ENCODE measurements around the gene KNSTRN. TPM values are rescaled to one million over a fixed set of nuclear protein-coding genes. Genes with fewer than 3 reads are reported as not detected.

KNSTRN gene
- total and polyA plus RNA-seq, 2 donors (not counting 3 experiments of a cell fraction or from before 2014, with no cell fraction given) = 24.4 to 61.4 TPM

DNA sequence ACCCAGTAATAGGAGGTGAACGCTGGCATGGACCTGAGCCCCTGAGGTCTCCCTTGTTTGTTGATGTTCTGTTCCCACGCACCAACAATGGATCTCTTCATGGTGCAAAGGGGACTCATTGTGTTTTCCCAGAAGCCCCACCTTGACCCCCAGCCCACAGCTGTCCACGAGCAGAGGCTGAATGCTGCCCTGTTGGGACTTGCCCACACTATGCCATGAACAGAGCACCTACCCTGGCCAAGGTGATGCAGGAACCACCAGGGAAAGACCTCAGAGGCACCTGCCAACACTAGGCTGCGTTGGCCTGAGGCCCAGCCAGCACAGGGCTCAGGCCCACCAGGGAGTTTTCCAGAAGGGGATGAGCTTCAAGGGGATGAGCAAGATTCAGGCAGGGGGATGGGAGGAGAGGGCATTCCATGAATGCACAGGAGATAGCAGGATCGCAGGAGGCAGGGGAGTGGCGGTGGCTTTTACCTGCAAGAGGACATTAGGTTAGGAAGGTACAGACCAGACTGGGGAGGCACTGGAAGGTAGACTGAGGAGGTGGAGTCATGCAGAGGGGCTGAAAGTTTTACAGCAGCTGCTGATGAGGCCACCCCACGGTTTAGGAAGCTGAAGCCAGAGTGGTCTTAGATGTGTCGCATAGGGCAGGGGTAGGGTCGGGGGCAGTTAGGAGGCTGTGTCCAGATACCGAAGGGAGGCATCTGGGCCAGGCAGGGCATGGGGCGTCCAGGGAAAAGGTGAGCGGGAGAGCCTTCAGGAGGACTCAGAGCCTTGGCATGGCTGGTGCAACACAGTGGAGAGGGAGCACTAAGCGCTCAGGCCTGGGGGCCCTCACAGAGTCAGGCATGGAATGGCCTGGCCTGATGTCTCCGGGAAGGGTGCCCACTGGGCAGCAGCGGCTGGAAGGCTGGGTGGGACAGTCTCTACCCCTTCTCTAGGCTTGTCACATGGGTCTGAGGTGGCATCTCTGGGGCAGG, 35.7 kb upstream of the KNSTRN start:
- CTCF ChIA-PET = interaction anchor here (1.6 kb wide), 1 partner anchor 10 kb away, joined by 13 read pairs; the partner anchor contains the start of gene DISP2
- Histone ChIP-seq H3K9ac (replicated peaks; ENCODE audit: extremely low read depth, insufficient read depth, low read length) (no peak overlapping the region), H3K36me3 (ENCODE audit: control insufficient read depth in 2 of 2, extremely low read depth in 1 of 2, insufficient read depth in 2 of 2, low read length in 2 of 2) (no peaks in the 10 kb centered on the region), H4K20me1 (replicated peaks; ENCODE audit: control insufficient read depth, extremely low read depth, insufficient read depth, low read length) (no peaks in the 10 kb centered on the region), H3K4me2 (ENCODE audit: insufficient read depth, low read length) (no peak overlapping the region), H3K27ac (ENCODE audit: insufficient read depth, low read depth, low read length) (no peak overlapping the region), H3K9me1 (replicated peaks; ENCODE audit: control insufficient read depth, extremely low read depth, insufficient read depth, low read length) (no peaks in the 10 kb centered on the region), H3K4me1 (ENCODE audit: control insufficient read depth, extremely low read depth, insufficient read depth, low read length) (peaks cover 24% of the 10 kb centered on the region), H3K9me3 (replicated peaks; ENCODE audit: control insufficient read depth, insufficient read depth, low read length) (no peaks in the 10 kb centered on the region), H3K79me2 (ENCODE audit: control insufficient read depth, insufficient read depth, low read length) (no peaks in the 10 kb centered on the region), H2AFZ (ENCODE audit: low read depth, low read length) (no peak overlapping the region), H3K4me3 (replicated peaks in 1 of 3; ENCODE audit: insufficient read depth in 1 of 3, low read depth in 1 of 3, low read length in 3 of 3) (no peak overlapping the region), H3K27me3 (ENCODE audit: control insufficient read depth in 2 of 2, insufficient read depth in 2 of 2, low read length in 2 of 2) (peaks cover 0 to 2% of the 10 kb centered on the region in 2 experiments)
- no TSS peak for BruUV-seq (replicated peaks)
- intact Hi-C loops (cut with micrococcal nuclease) = no loop called here
- no peak for DNase-seq (ENCODE audit: low read depth, low spot score)
- FAIRE-seq = no peak
- dilution Hi-C loops (cut with MboI; ENCODE audit: extremely low pct_ligation_motif_present, low sequenced_read_pairs) = no loop called here
- POLR2A ChIA-PET = no interaction called here
- TF ChIP-seq FOS (IDR thresholded peaks at IDR 0.05; ENCODE audit: borderline replicate concordance, insufficient read depth, low read length) (no peak), POLR2A (IDR thresholded peaks at IDR 0.05; ENCODE audit: low read depth, low read length) (no peak), JUN (IDR thresholded peaks at IDR 0.05; ENCODE audit: borderline replicate concordance, insufficient read depth, insufficient read length, low read depth) (no peak), POLR2AphosphoS5 (IDR thresholded peaks at IDR 0.05; ENCODE audit: insufficient read depth, low read depth, low read length) (no peak), GATA2 (IDR thresholded peaks at IDR 0.05; ENCODE audit: insufficient read depth, insufficient read length, low read depth, low read length) (no peak)
- TF ChIP-seq, protein P1, sequence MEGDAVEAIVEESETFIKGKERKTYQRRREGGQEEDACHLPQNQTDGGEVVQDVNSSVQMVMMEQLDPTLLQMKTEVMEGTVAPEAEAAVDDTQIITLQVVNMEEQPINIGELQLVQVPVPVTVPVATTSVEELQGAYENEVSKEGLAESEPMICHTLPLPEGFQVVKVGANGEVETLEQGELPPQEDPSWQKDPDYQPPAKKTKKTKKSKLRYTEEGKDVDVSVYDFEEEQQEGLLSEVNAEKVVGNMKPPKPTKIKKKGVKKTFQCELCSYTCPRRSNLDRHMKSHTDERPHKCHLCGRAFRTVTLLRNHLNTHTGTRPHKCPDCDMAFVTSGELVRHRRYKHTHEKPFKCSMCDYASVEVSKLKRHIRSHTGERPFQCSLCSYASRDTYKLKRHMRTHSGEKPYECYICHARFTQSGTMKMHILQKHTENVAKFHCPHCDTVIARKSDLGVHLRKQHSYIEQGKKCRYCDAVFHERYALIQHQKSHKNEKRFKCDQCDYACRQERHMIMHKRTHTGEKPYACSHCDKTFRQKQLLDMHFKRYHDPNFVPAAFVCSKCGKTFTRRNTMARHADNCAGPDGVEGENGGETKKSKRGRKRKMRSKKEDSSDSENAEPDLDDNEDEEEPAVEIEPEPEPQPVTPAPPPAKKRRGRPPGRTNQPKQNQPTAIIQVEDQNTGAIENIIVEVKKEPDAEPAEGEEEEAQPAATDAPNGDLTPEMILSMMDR (IDR thresholded peaks at IDR 0.05; ENCODE audit: extremely low read depth in 1 of 2, insufficient read depth in 1 of 2, low read depth in 1 of 2, low read length in 2 of 2) = no peak
- TF ChIP-seq, protein P2, sequence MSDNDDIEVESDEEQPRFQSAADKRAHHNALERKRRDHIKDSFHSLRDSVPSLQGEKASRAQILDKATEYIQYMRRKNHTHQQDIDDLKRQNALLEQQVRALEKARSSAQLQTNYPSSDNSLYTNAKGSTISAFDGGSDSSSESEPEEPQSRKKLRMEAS (IDR thresholded peaks at IDR 0.05; ENCODE audit: insufficient read depth, insufficient read length) = no peak
